Activated CD8-positive, alpha-beta T cell treated with anti-CD3 and anti-CD28 coated beads for 36 hours (primary cell): ENCODE results near the gene RIMS1. TPM values are rescaled to one million over a fixed set of nuclear protein-coding genes. Genes with fewer than 3 reads are reported as not detected.

ENCODE experiments used
- ATAC-seq: fragments of 200-7000 bp; cut with Tn5 transposase; one replicate; pipeline ENCODE4 v1.10.0; 2021; ENCODE audit warnings: mild to moderate bottlenecking, moderate library complexity
- CTCF ChIA-PET: fragments of 350-600 bp; sonication (Branson Sonifier 250); formaldehyde crosslinking; loops from one replicate; lab custom pipeline; 2021; ENCODE audit warnings: antibody characterized with exemption; lab: Charles Lee
- POLR2A ChIA-PET: fragments of 350-600 bp; sonication (Branson Sonifier 250); formaldehyde crosslinking; loops from one replicate; lab custom pipeline; 2021; ENCODE audit warnings: antibody characterized with exemption; lab: Charles Lee
- DNase-seq: peaks from one replicate; pipeline ENCODE4 v3.0.0-alpha.2; 2020
- H3K27ac Mint-ChIP-seq: one replicate; pipeline ENCODE4 v1.8.0; 2021; ENCODE audit warnings: mild to moderate bottlenecking, mixed read lengths
- H3K27me3 Mint-ChIP-seq: one replicate; pipeline ENCODE4 v1.8.0; 2021; ENCODE audit warnings: mixed read lengths
- H3K36me3 Mint-ChIP-seq: one replicate; pipeline ENCODE4 v1.8.0; 2021; ENCODE audit warnings: low read depth, mixed read lengths
- H3K4me1 Mint-ChIP-seq: one replicate; pipeline ENCODE4 v1.8.0; 2021; ENCODE audit warnings: low read depth, mixed read lengths
- H3K4me3 Mint-ChIP-seq: one replicate; pipeline ENCODE4 v1.8.0; 2021; ENCODE audit warnings: mild to moderate bottlenecking, moderate library complexity, mixed read lengths
- H3K9me3 Mint-ChIP-seq: one replicate; pipeline ENCODE4 v1.8.0; 2021; ENCODE audit warnings: mixed read lengths
- CTCF ChIP-seq: fragments of 200-600 bp; IDR thresholded peaks from one replicate; pipeline ENCODE4 v1.8.0; 2022; ENCODE audit warnings: antibody characterized with exemption, mild to moderate bottlenecking
- intact Hi-C: fragments of 100-400 bp; cut with micrococcal nuclease; formaldehyde crosslinking; loops from one replicate; pipeline ENCODE4 v1.10.0; 2022
- total RNA-seq, 2 experiments: library from RNA; stranded (reverse); gene quantifications; one replicate each; pipeline ENCODE4 v1.2.3, GENCODE V29; 2021

Gene RIMS1
- total RNA-seq, 2 experiments from 2014 or later: not detected

- no peak for ATAC-seq
- no peaks in the 10 kb centered on the region for H3K9me3 Mint-ChIP-seq
- intact Hi-C loops: loop anchor here (10.0 kb wide), 1 partner anchor 165 kb away; no protein-coding TSS in a partner anchor
Observed at GRCh38 chr6:72419966-72420365, 533.6 kb downstream of the RIMS1 start.

GRCh38 chr6:72420409-72420808 lies 534.1 kb downstream of the RIMS1 start:
- no peak overlapping the region for H3K4me3 Mint-ChIP-seq
- no peaks in the 10 kb centered on the region for H3K9me3 Mint-ChIP-seq
- no peak overlapping the region for H3K27ac Mint-ChIP-seq
- ChIA-PET CTCF (interaction anchor here (0.9 kb wide), 1 partner anchor 9 kb away, joined by 3 read pairs; no protein-coding TSS in a partner anchor), POLR2A (no interaction called here)
- DNase-seq: no peak
- no peaks in the 10 kb centered on the region for H3K4me1 Mint-ChIP-seq
- TF ChIP-seq CTCF: no peak
- intact Hi-C loops: no loop called here
- H3K27me3 Mint-ChIP-seq: peaks cover 5% of the 10 kb centered on the region
- ATAC-seq: no peak
- H3K36me3 Mint-ChIP-seq: no peaks in the 10 kb centered on the region

More at GRCh38 chr6:72419966-72420365, 533.6 kb downstream of the RIMS1 start:
- TF ChIP-seq CTCF: no peak
- Mint-ChIP-seq H3K27ac (no peak overlapping the region), H3K27me3 (peaks cover 4% of the 10 kb centered on the region), H3K4me3 (no peak overlapping the region), H3K4me1 (no peaks in the 10 kb centered on the region), H3K36me3 (no peaks in the 10 kb centered on the region)
- POLR2A ChIA-PET: no interaction called here
- DNase-seq: no peak
- CTCF ChIA-PET: interaction anchor here (0.9 kb wide), 1 partner anchor 8 kb away, joined by 3 read pairs; no protein-coding TSS in a partner anchor

- ATAC-seq: no peak
- POLR2A ChIA-PET: no interaction called here
- H3K4me1 Mint-ChIP-seq: no peaks in the 10 kb centered on the region
Observed at GRCh38 chr6:72421387-72421786, 535.0 kb downstream of the RIMS1 start.

GRCh38 chr6:72422171-72422570 lies 535.8 kb downstream of the RIMS1 start:
- ATAC-seq (no peak), DNase-seq (no peak)
- no peak overlapping the region for H3K4me3 Mint-ChIP-seq
- intact Hi-C loops: no loop called here
- no peaks in the 10 kb centered on the region for H3K9me3 Mint-ChIP-seq
- peaks cover 8% of the 10 kb centered on the region for H3K27me3 Mint-ChIP-seq
- no peak overlapping the region for H3K27ac Mint-ChIP-seq
- H3K4me1 Mint-ChIP-seq: no peaks in the 10 kb centered on the region
- no peak for TF ChIP-seq CTCF
- ChIA-PET POLR2A (no interaction called here), CTCF (interaction anchor here (0.8 to 5.3 kb wide), 4 partner anchors 10 to 708 kb away, joined by 3 to 53 read pairs (median 6); no protein-coding TSS in a partner anchor)
- no peaks in the 10 kb centered on the region for H3K36me3 Mint-ChIP-seq

More at GRCh38 chr6:72421387-72421786, 535.0 kb downstream of the RIMS1 start:
- Mint-ChIP-seq H3K27me3 (peaks cover 8% of the 10 kb centered on the region), H3K9me3 (no peaks in the 10 kb centered on the region), H3K27ac (no peak overlapping the region), H3K36me3 (no peaks in the 10 kb centered on the region), H3K4me3 (no peak overlapping the region)
- CTCF ChIA-PET: interaction anchor here (1.9 to 5.3 kb wide), 2 partner anchors 9 to 159 kb away, joined by 6 to 53 read pairs; no protein-coding TSS in a partner anchor
- no peak for DNase-seq
- intact Hi-C loops: no loop called here
- no peak for TF ChIP-seq CTCF

- ATAC-seq: no peak
Observed at GRCh38 chr6:72424476-72424875, 538.1 kb downstream of the RIMS1 start.

More at GRCh38 chr6:72424476-72424875, 538.1 kb downstream of the RIMS1 start:
- CTCF ChIA-PET: interaction anchor here (5.3 kb wide), 1 partner anchor 12 kb away, joined by 53 read pairs; no protein-coding TSS in a partner anchor
- TF ChIP-seq CTCF: no peak
- intact Hi-C loops: no loop called here
- no peaks in the 10 kb centered on the region for H3K36me3 Mint-ChIP-seq
- H3K27me3 Mint-ChIP-seq: peaks cover 10% of the 10 kb centered on the region
- no peak for DNase-seq
- H3K27ac Mint-ChIP-seq: no peak overlapping the region
- H3K9me3 Mint-ChIP-seq: peaks cover 2% of the 10 kb centered on the region
- POLR2A ChIA-PET: no interaction called here
- no peaks in the 10 kb centered on the region for H3K4me1 Mint-ChIP-seq
- no peak overlapping the region for H3K4me3 Mint-ChIP-seq
